K562 (cell line): ENCODE measurements around the gene LIMS2. TPM values are rescaled to one million over a fixed set of nuclear protein-coding genes. Genes with fewer than 3 reads are reported as not detected.

Experiments
- ATAC-seq: fragments of 200-7000 bp; cut with Tn5 transposase; 3 replicates; pipeline ENCODE4 v1.9.1; 2020; ENCODE audit warnings: moderate library complexity
- BruUV-seq: library from RNA; stranded (reverse); fragments of 400-500 nt; replicated peaks from 2 replicates; lab custom pipeline; 2021; lab: Mats Ljungman, UMichigan
- CTCF ChIA-PET: fragments of 300-600 bp; formaldehyde crosslinking; extraction: SDS; loops from one replicate; lab custom pipeline; 2021; ENCODE audit warnings: low intra/inter-chr PET ratio; lab: Yijun Ruan, JAX
- POLR2A ChIA-PET: fragments of 300-600, 350-650 bp; sonication (Branson Sonifier 250); formaldehyde crosslinking; extraction: SDS; loops from one replicate; lab custom pipeline; 2021; ENCODE audit warnings: antibody characterized with exemption, inconsistent platforms; lab: Yijun Ruan, JAX
- DNase-seq, 4 experiments: peaks; one replicate each; pipeline versions ENCODE4 v3.0.0 to v3.0.0-alpha.2; 2011 to 2018; ENCODE audit warnings: low spot score in 3 of 4, mixed read lengths in 3 of 4; ENCODE audit errors: extremely low read depth in 1 of 4
- FAIRE-seq: peaks from 2 replicates; lab custom pipeline; 2011; peaks lifted over from hg19 to GRCh38; lab: Jason Lieb, UNC
- H2AFZ ChIP-seq: 2 replicates; pipeline ENCODE4 v1.6.0; 2011; ENCODE audit warnings: low read depth, low read length, control low read depth, inconsistent platforms
- H3K27ac ChIP-seq: fragments of 200-600 bp; 3 replicates; pipeline ENCODE4 v1.8.0; 2011; ENCODE audit warnings: low read depth, mild to moderate bottlenecking, control low read depth, inconsistent platforms, low read length, moderate library complexity, mixed read lengths; ENCODE audit errors: extremely low read depth
- H3K27me3 ChIP-seq, 2 experiments: fragments of 300-600 bp in 1 of 2; 2 replicates in 1 of 2; 3 replicates in 1 of 2; pipeline versions ENCODE4 v1.6.0 to v1.8.0; 2011; ENCODE audit warnings: inconsistent platforms in 2 of 2, low read length in 2 of 2, mild to moderate bottlenecking in 1 of 2, mixed read lengths in 1 of 2, moderate library complexity in 1 of 2; ENCODE audit not compliant: control insufficient read depth in 2 of 2, insufficient read depth in 2 of 2
- H3K36me3 ChIP-seq: fragments of 300-600 bp; 3 replicates; pipeline ENCODE4 v1.8.0; 2011; ENCODE audit warnings: mild to moderate bottlenecking, low read length, inconsistent platforms; ENCODE audit not compliant: control insufficient read depth, insufficient read depth
- H3K4me1 ChIP-seq, 2 experiments: fragments of 200-600 bp in 1 of 2; replicated peaks in 1 of 2; 2 replicates in 1 of 2; 3 replicates in 1 of 2; pipeline versions ENCODE4 v1.5.1 to v1.8.0; 2011; ENCODE audit warnings: inconsistent platforms in 2 of 2, low read length in 2 of 2, mild to moderate bottlenecking in 1 of 2, mixed read lengths in 1 of 2, moderate library complexity in 1 of 2; ENCODE audit not compliant: control insufficient read depth in 2 of 2, insufficient read depth in 2 of 2
- H3K4me2 ChIP-seq: 2 replicates; pipeline ENCODE4 v1.6.1; 2011; ENCODE audit warnings: low read length, control low read depth, inconsistent platforms, mixed read lengths; ENCODE audit not compliant: insufficient read depth
- H3K4me3 ChIP-seq: fragments of 200-600 bp; sonication (generic), shearing (Covaris generic); 2 replicates; pipeline ENCODE4 v1.5.1; 2016; ENCODE audit warnings: control low read depth, inconsistent platforms
- H3K79me2 ChIP-seq: fragments of 200-600 bp; 3 replicates; pipeline ENCODE4 v1.8.0; 2011; ENCODE audit warnings: low read length, inconsistent platforms; ENCODE audit not compliant: control insufficient read depth, insufficient read depth
- H3K9ac ChIP-seq, 2 experiments: 2 replicates each; pipeline versions ENCODE4 v1.6.0 to v1.6.1; 2011; ENCODE audit warnings: low read depth in 2 of 2, low read length in 2 of 2, control low read depth in 1 of 2, inconsistent platforms in 1 of 2, mild to moderate bottlenecking in 1 of 2, mixed read lengths in 1 of 2; ENCODE audit not compliant: insufficient read depth in 1 of 2
- H3K9me1 ChIP-seq: one replicate; pipeline ENCODE4 v1.6.0; 2011; ENCODE audit warnings: inconsistent platforms, mild to moderate bottlenecking, low read length, moderate library complexity; ENCODE audit not compliant: control insufficient read depth, insufficient read depth
- H3K9me3 ChIP-seq: replicated peaks from 2 replicates; pipeline ENCODE4 v1.5.1; 2011; ENCODE audit warnings: low read depth, low read length, inconsistent platforms; ENCODE audit not compliant: control insufficient read depth, insufficient read depth
- H4K20me1 ChIP-seq: replicated peaks from 2 replicates; pipeline ENCODE4 v1.6.1; 2011; ENCODE audit warnings: low read length, inconsistent platforms, mixed read lengths; ENCODE audit not compliant: control insufficient read depth, insufficient read depth
- ETS2 ChIP-seq: IDR thresholded peaks from 2 replicates; pipeline ENCODE4 v1.6.1; 2016; ENCODE audit warnings: borderline replicate concordance, missing genetic modification characterization, mild to moderate bottlenecking, moderate library complexity, missing compliant biosample characterization; ENCODE audit not compliant: poor library complexity, severe bottlenecking
- GATA2 ChIP-seq: sonication (generic); formaldehyde crosslinking; IDR thresholded peaks from 2 replicates; pipeline ENCODE4 v1.4.0; 2020; ENCODE audit warnings: mild to moderate bottlenecking, missing genetic modification reagents
- RNF2 ChIP-seq: sonication (generic); IDR thresholded peaks from 2 replicates; pipeline ENCODE4 v1.6.1; 2016
- ZFP1 ChIP-seq: fragments of 450-650 bp; formaldehyde crosslinking; IDR thresholded peaks from 2 replicates; pipeline ENCODE4 v1.4.0; 2020; ENCODE audit warnings: mild to moderate bottlenecking, mixed read lengths
- ZNF263 ChIP-seq: sonication (generic); formaldehyde crosslinking; IDR thresholded peaks from 2 replicates; pipeline ENCODE4 v1.8.0; 2022; ENCODE audit warnings: mild to moderate bottlenecking, missing genetic modification reagents, borderline replicate concordance
- ZNF561 ChIP-seq: fragments of 450-650 bp; formaldehyde crosslinking; conservative IDR thresholded peaks from 2 replicates; pipeline ENCODE4 v1.4.0; 2020; ENCODE audit warnings: mild to moderate bottlenecking, moderate library complexity
- WGBS: fragments of 100-300 bp; shearing (Covaris generic); methylation state at CpG from one replicate; pipeline ENCODE4 v1.1.6; 2016; ENCODE audit warnings: low coverage, mixed read lengths; ENCODE audit not compliant: insufficient coverage; ENCODE audit errors: missing lambda C conversion rate; 5-methylcytosine and 5-hydroxymethylcytosine counted together
- in situ Hi-C: fragments of 300-500 bp; cut with MboI; formaldehyde crosslinking; loops from 4 replicates; pipeline ENCODE4 v1.15.0; 2018; ENCODE audit warnings: inconsistent platforms, mixed read lengths
- intact Hi-C: fragments of 100-400 bp; cut with micrococcal nuclease; formaldehyde crosslinking; loops from 2 replicates; pipeline ENCODE4 v1.14.2; 2022
- polyA plus RNA-seq, 8 experiments: library from polyadenylated mRNA; depleted of rRNA in 4 of 8; stranded (reverse) in 5 of 8; unstranded in 3 of 8; fragments of >200 nt; fragmentation: Nextera tagmentation in 2 of 8; fragmentation: Illumina TruSeq in 1 of 8; extraction: Ambion mirVana in 2 of 8; extraction: Trizol in 1 of 8; gene quantifications; 2 replicates each; pipeline versions ENCODE4 v1.2.1 to v1.2.3, GENCODE V29; 2011 to 2014; ENCODE audit warnings: inconsistent platforms in 1 of 8, missing spikeins in 1 of 8
- total RNA-seq, 7 experiments: library from RNA; depleted of rRNA in 6 of 7; stranded (reverse); fragments of >200 nt in 6 of 7; fragmentation: Illumina TruSeq in 2 of 7; extraction: Trizol in 2 of 7; gene quantifications; 2 replicates each; pipeline versions ENCODE4 v1.2.1 to v1.2.3, GENCODE V29; 2011 to 2021; ENCODE audit warnings: low replicate concordance in 1 of 7
- TF ChIP-seq, protein P1 (sequence below), 2 experiments: fragments of 450-650 bp; formaldehyde crosslinking in 1 of 2; IDR thresholded peaks; 2 replicates each; pipeline versions ENCODE4 v1.4.0 to v1.6.1; 2014 to 2020; ENCODE audit warnings: mild to moderate bottlenecking in 2 of 2, borderline replicate concordance in 1 of 2, low read depth in 1 of 2
- TF ChIP-seq, protein P2 (sequence below), 2 experiments: IDR thresholded peaks in 1 of 2; conservative IDR thresholded peaks in 1 of 2; 2 replicates each; pipeline ENCODE4 v1.6.1; 2016; ENCODE audit warnings: low read depth in 2 of 2, mild to moderate bottlenecking in 1 of 2, missing compliant biosample characterization in 1 of 2, missing genetic modification characterization in 1 of 2, moderate library complexity in 1 of 2

LIMS2 gene
- total and polyA plus RNA-seq, 9 of the 15 experiments (the other 6 are each of a cell fraction or from before 2014, with no cell fraction given) = 0.04 to 0.22 TPM; not detected in 7

DNA sequence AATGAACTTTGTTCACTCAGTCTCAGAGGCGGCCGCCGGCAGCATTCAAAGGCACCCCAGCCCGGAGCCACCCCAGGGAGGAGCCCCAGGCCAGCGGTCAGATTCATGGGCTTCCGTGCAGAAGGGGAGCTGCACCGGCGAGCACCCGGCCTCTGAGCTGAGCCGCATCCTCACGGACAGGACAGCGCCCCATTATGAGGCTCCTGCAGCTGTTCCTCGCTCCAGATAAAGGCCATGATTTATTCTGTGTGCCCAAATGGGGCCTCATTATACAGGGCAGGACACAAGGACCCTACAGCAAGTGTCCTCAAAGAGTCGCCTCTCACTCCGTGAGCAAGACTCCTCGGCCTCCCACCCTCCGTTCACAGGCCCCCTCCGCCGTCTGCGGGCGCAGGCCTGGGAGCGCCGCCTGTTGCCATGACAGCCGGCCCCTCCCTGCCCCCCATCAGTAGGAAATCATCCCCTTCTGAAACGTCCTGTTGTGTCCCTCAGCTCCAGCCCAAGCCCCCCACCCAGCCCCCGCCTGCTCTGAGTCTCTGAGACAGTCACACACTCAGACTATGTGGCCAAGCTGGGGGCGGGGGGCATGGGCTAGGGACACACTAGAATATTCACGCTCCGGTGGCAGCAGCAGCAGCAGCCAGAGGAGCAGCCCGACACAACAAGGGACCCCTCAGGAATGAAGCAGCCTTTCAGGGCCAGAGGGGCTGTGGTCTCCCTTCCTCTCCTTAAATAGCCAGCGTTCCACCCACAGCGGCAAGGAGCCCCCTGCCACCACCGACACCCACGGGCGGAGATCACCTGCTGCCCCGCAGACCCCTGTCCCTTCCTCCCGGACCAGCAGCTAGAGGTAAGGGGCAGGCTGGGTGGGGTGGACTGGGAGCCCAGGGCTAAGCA is 29.7 kb downstream of the LIMS2 start, which contains the start of gene GPR17:
Gene GPR17, plus strand, starts transcription at position 759 of the 897 bp plus-strand sequence. CDS start 4,583 bp downstream, outside the sequence.
- no peaks in the 10 kb centered on the region for H3K9me1 ChIP-seq
- H3K4me3 ChIP-seq = no peak within 1 kb of the TSS
- ATAC-seq = no peak
- peaks cover 0 to 46% of the 10 kb centered on the region in 2 experiments; a peak in 2 of 5 replicates for H3K4me1 ChIP-seq
- no peak within 1 kb of the TSS for H3K27ac ChIP-seq
- peak within 1 kb of the TSS in 1 of 2 experiments; percentile 64; a peak in 2 of 4 replicates for H3K9ac ChIP-seq
- ChIA-PET POLR2A (interaction anchor here (1.2 kb wide), 1 partner anchor 21 kb away, joined by 3 read pairs; no protein-coding TSS in a partner anchor), CTCF (no interaction called here)
- H3K79me2 ChIP-seq = no peaks in the 10 kb centered on the region
- no peaks in the 10 kb centered on the region for H3K36me3 ChIP-seq
- intact Hi-C loops (loop anchor here (5.0 kb wide), 1 partner anchor 448 kb away; no protein-coding TSS in a partner anchor), in situ Hi-C loops (no loop called here)
- peaks cover 29 to 62% of the 10 kb centered on the region in 2 experiments for H3K27me3 ChIP-seq
- H3K9me3 ChIP-seq = no peaks in the 10 kb centered on the region
- DNase-seq = no peak
- 7% methylated on average over 36 of the region's 37 CpGs for WGBS
- no peaks in the 10 kb centered on the region; the same call in 1 of the 2 replicates for H4K20me1 ChIP-seq
- no peak within 1 kb of the TSS for H2AFZ ChIP-seq
- no peak within 1 kb of the TSS for H3K4me2 ChIP-seq
- FAIRE-seq = no peak
- BruUV-seq = no TSS peak
- TF ChIP-seq, protein P1, sequence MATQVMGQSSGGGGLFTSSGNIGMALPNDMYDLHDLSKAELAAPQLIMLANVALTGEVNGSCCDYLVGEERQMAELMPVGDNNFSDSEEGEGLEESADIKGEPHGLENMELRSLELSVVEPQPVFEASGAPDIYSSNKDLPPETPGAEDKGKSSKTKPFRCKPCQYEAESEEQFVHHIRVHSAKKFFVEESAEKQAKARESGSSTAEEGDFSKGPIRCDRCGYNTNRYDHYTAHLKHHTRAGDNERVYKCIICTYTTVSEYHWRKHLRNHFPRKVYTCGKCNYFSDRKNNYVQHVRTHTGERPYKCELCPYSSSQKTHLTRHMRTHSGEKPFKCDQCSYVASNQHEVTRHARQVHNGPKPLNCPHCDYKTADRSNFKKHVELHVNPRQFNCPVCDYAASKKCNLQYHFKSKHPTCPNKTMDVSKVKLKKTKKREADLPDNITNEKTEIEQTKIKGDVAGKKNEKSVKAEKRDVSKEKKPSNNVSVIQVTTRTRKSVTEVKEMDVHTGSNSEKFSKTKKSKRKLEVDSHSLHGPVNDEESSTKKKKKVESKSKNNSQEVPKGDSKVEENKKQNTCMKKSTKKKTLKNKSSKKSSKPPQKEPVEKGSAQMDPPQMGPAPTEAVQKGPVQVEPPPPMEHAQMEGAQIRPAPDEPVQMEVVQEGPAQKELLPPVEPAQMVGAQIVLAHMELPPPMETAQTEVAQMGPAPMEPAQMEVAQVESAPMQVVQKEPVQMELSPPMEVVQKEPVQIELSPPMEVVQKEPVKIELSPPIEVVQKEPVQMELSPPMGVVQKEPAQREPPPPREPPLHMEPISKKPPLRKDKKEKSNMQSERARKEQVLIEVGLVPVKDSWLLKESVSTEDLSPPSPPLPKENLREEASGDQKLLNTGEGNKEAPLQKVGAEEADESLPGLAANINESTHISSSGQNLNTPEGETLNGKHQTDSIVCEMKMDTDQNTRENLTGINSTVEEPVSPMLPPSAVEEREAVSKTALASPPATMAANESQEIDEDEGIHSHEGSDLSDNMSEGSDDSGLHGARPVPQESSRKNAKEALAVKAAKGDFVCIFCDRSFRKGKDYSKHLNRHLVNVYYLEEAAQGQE (IDR thresholded peaks at IDR 0.05; ENCODE audit: borderline replicate concordance) = no peak
- TF ChIP-seq, protein P1 (CRISPR knock-in tag; IDR thresholded peaks at IDR 0.05; ENCODE audit: low read depth) = no peak
- TF ChIP-seq, protein P2, sequence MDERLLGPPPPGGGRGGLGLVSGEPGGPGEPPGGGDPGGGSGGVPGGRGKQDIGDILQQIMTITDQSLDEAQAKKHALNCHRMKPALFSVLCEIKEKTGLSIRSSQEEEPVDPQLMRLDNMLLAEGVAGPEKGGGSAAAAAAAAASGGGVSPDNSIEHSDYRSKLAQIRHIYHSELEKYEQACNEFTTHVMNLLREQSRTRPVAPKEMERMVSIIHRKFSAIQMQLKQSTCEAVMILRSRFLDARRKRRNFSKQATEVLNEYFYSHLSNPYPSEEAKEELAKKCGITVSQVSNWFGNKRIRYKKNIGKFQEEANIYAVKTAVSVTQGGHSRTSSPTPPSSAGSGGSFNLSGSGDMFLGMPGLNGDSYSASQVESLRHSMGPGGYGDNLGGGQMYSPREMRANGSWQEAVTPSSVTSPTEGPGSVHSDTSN (CRISPR knock-in tag; IDR thresholded peaks at IDR 0.05; ENCODE audit: low read depth) = no peak
- TF ChIP-seq, protein P2 (tag; conservative IDR thresholded peaks at IDR 0.05; ENCODE audit: low read depth) = no peak
- TF ChIP-seq RNF2 (no peak), ZFP1 (CRISPR knock-in tag) (no peak), GATA2 (no peak), ETS2 (tag) (no peak), ZNF263 (CRISPR knock-in tag) (no peak), ZNF561 (CRISPR knock-in tag) (no peak)
